ENCODE measurements around the gene KCNJ6. TPM values are rescaled to one million over a fixed set of nuclear protein-coding genes. Genes with fewer than 3 reads are reported as not detected.
A peak's percentile ranks its signal among the peaks of the same experiment; 100 is the strongest.

Gene KCNJ6
- total RNA-seq, 1 donor: 0.36 TPM

- no peak for DNase-seq (ENCODE audit: insufficient read length, low spot score, missing footprints)
- TF ChIP-seq, protein P1, sequence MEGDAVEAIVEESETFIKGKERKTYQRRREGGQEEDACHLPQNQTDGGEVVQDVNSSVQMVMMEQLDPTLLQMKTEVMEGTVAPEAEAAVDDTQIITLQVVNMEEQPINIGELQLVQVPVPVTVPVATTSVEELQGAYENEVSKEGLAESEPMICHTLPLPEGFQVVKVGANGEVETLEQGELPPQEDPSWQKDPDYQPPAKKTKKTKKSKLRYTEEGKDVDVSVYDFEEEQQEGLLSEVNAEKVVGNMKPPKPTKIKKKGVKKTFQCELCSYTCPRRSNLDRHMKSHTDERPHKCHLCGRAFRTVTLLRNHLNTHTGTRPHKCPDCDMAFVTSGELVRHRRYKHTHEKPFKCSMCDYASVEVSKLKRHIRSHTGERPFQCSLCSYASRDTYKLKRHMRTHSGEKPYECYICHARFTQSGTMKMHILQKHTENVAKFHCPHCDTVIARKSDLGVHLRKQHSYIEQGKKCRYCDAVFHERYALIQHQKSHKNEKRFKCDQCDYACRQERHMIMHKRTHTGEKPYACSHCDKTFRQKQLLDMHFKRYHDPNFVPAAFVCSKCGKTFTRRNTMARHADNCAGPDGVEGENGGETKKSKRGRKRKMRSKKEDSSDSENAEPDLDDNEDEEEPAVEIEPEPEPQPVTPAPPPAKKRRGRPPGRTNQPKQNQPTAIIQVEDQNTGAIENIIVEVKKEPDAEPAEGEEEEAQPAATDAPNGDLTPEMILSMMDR (IDR thresholded peaks at IDR 0.05; ENCODE audit: extremely low read depth, low read depth, low read length): no peak
Observed at GRCh38 chr21:37659874-37660273, 256.4 kb downstream of the KCNJ6 start.

GRCh38 chr21:37658817-37659458 lies 257.3 kb downstream of the KCNJ6 start:
- peak; percentile 96 for DNase-seq (ENCODE audit: insufficient read length, low spot score, missing footprints)
- Histone ChIP-seq H3K27ac (ENCODE audit: low read depth, low read length) (no peak overlapping the region), H3K79me2 (ENCODE audit: insufficient read depth, low read length) (no peaks in the 10 kb centered on the region), H3K36me3 (ENCODE audit: insufficient read depth, low read length) (no peaks in the 10 kb centered on the region), H3K4me2 (ENCODE audit: insufficient read depth, low read length) (peak overlapping the region; percentile 25), H4K20me1 (ENCODE audit: insufficient read depth, low read length) (no peaks in the 10 kb centered on the region), H3K4me1 (ENCODE audit: insufficient read depth, low read length) (peaks cover 15% of the 10 kb centered on the region), H3K9me3 (ENCODE audit: low read depth, low read length) (no peaks in the 10 kb centered on the region), H2AFZ (ENCODE audit: low read length) (peak overlapping the region; percentile 12), H3K27me3 (ENCODE audit: insufficient read depth, low read length) (peaks cover 27% of the 10 kb centered on the region), H3K4me3 (ENCODE audit: insufficient read depth, low read length) (no peak overlapping the region)
- TF ChIP-seq, protein P1 (IDR thresholded peaks at IDR 0.05; ENCODE audit: extremely low read depth, low read depth, low read length): peak; percentile 58

More at GRCh38 chr21:37659874-37660273, 256.4 kb downstream of the KCNJ6 start:
- Histone ChIP-seq H3K4me2 (ENCODE audit: insufficient read depth, low read length) (no peak overlapping the region), H3K27me3 (ENCODE audit: insufficient read depth, low read length) (peaks cover 18% of the 10 kb centered on the region), H4K20me1 (ENCODE audit: insufficient read depth, low read length) (no peaks in the 10 kb centered on the region), H3K79me2 (ENCODE audit: insufficient read depth, low read length) (no peaks in the 10 kb centered on the region), H3K36me3 (ENCODE audit: insufficient read depth, low read length) (no peaks in the 10 kb centered on the region), H3K4me3 (ENCODE audit: insufficient read depth, low read length) (no peak overlapping the region), H3K9me3 (ENCODE audit: low read depth, low read length) (no peaks in the 10 kb centered on the region), H3K4me1 (ENCODE audit: insufficient read depth, low read length) (peaks cover 15% of the 10 kb centered on the region), H3K27ac (ENCODE audit: low read depth, low read length) (no peak overlapping the region), H2AFZ (ENCODE audit: low read length) (no peak overlapping the region)

DNA sequence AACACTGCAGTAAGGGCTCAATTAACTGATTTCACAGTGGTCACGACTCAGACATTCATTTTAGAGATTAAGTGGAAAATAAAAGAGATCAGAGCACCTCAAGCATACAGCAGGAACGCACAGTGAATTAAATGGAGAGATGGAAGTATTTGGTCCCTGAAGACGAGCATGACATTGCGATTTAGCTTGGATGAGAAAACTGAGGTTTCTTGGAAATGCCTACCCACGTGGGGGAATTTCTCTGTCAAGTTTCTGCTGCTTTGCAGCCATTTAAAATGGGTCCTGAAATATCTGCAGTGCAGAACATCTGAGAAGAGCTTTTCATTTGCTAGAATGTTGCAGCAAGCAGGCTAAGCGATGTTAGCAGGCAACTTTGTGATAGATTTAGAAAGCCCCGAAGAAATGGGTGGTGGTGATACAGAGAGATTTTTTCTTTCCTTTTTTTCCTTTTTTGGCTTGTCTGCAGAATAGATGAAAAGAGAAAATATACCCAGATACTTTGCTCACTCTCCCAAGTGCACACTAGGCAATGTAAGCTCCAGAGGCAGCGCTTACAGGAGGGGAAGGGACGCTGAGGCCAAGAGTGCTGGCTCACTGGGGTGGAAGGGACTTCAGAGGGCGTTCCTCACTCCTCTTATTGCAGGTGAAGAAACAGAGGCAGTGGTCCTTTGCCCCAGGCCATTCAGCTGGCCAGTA lies 258.0 kb downstream of the KCNJ6 start:
- Histone ChIP-seq H3K27ac (ENCODE audit: low read depth, low read length) (no peak overlapping the region), H3K4me3 (ENCODE audit: insufficient read depth, low read length) (peak overlapping the region; percentile 4), H3K4me2 (ENCODE audit: insufficient read depth, low read length) (peak overlapping the region; percentile 25), H4K20me1 (ENCODE audit: insufficient read depth, low read length) (no peaks in the 10 kb centered on the region), H3K36me3 (ENCODE audit: insufficient read depth, low read length) (no peaks in the 10 kb centered on the region), H3K79me2 (ENCODE audit: insufficient read depth, low read length) (no peaks in the 10 kb centered on the region), H3K9me3 (ENCODE audit: low read depth, low read length) (no peaks in the 10 kb centered on the region), H3K4me1 (ENCODE audit: insufficient read depth, low read length) (peaks cover 15% of the 10 kb centered on the region), H3K27me3 (ENCODE audit: insufficient read depth, low read length) (peaks cover 33% of the 10 kb centered on the region), H2AFZ (ENCODE audit: low read length) (peak overlapping the region; percentile 12)
- DNase-seq (ENCODE audit: insufficient read length, low spot score, missing footprints): no peak
- TF ChIP-seq, protein P1 (IDR thresholded peaks at IDR 0.05; ENCODE audit: extremely low read depth, low read depth, low read length): no peak

GRCh38 chr21:37656899-37657298 lies 259.4 kb downstream of the KCNJ6 start:
- Histone ChIP-seq H3K27ac (ENCODE audit: low read depth, low read length) (no peak overlapping the region), H3K36me3 (ENCODE audit: insufficient read depth, low read length) (no peaks in the 10 kb centered on the region), H3K79me2 (ENCODE audit: insufficient read depth, low read length) (no peaks in the 10 kb centered on the region), H3K27me3 (ENCODE audit: insufficient read depth, low read length) (peaks cover 46% of the 10 kb centered on the region), H3K4me3 (ENCODE audit: insufficient read depth, low read length) (no peak overlapping the region), H4K20me1 (ENCODE audit: insufficient read depth, low read length) (no peaks in the 10 kb centered on the region), H2AFZ (ENCODE audit: low read length) (no peak overlapping the region), H3K9me3 (ENCODE audit: low read depth, low read length) (no peaks in the 10 kb centered on the region), H3K4me2 (ENCODE audit: insufficient read depth, low read length) (no peak overlapping the region), H3K4me1 (ENCODE audit: insufficient read depth, low read length) (peaks cover 15% of the 10 kb centered on the region)
- TF ChIP-seq, protein P1 (IDR thresholded peaks at IDR 0.05; ENCODE audit: extremely low read depth, low read depth, low read length): no peak
- DNase-seq (ENCODE audit: insufficient read length, low spot score, missing footprints): no peak
